ENCODE measurements around the gene COL25A1.

DNA sequence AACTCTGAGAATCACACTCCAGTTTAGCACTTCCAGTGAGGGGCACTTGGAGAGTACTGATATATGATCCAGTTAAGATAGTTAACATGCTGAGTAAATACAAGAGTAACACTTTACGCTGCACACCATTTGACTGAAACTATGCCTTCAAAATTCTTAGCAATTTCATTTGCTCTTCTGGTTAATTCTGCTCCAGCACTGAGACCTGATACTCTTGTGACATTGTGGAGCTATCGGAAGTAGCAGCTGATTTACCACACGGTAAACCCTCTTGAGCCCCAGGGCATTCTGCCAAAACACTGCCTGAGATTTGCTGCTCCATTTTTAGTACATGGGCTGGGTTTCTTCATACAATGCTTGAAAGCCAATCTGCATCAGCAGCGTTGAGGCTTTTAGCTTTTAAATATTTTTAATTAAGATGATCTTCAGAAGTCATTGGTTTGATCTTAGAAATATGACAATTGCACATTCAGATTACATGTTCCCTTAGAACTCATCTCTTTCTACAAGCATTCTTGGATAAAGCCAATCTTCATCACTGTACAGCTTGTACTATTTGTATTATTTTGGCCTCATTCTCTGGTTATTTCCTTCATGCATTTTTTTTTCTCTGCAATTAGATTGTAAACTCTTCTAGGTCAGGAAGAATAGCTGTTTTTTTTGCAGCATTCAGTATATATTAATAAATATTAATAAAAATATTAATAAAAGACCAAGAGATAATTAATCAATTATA is 471.8 kb downstream of the COL25A1 start:
- no peak for TF ChIP-seq EZH2phosphoT487 (IDR thresholded peaks at IDR 0.05; ENCODE audit: insufficient read depth, low read depth)
- TF ChIP-seq EZH2 (IDR thresholded peaks at IDR 0.05; ENCODE audit: insufficient read depth, poor library complexity, severe bottlenecking) = no peak
